GM12878 (cell line): Measurements from ENCODE around the gene FAM229B. TPM values are rescaled to one million over a fixed set of nuclear protein-coding genes. Genes with fewer than 3 reads are reported as not detected.

Experiments
- ASH2L ChIP-seq: fragments of 300-600, 200-600 bp; sonication (generic); IDR thresholded peaks from 2 replicates; pipeline ENCODE4 v1.6.1; 2017; ENCODE audit warnings: low read depth, mild to moderate bottlenecking, borderline replicate concordance
- BRCA1 ChIP-seq: IDR thresholded peaks from 2 replicates; pipeline ENCODE4 v1.6.1; 2011; ENCODE audit warnings: low read depth, low read length, improper control_type of control experiment
- CHD2 ChIP-seq: IDR thresholded peaks from 2 replicates; pipeline ENCODE4 v1.6.1; 2011; ENCODE audit warnings: low read depth, low read length, improper control_type of control experiment, borderline replicate concordance
- EED ChIP-seq: sonication (generic); IDR thresholded peaks from 2 replicates; pipeline ENCODE4 v1.6.1; 2016; ENCODE audit warnings: antibody characterized with exemption, low read depth
- EGR1 ChIP-seq, 2 experiments: IDR thresholded peaks; 1 replicate in 1 of 2; 2 replicates in 1 of 2; pipeline ENCODE4 v1.6.1; 2011 to 2012; ENCODE audit warnings: low read depth in 2 of 2, low read length in 2 of 2, borderline replicate concordance in 1 of 2, mild to moderate bottlenecking in 1 of 2, moderate library complexity in 1 of 2
- MLLT1 ChIP-seq: fragments of 450-650 bp; IDR thresholded peaks from 2 replicates; pipeline ENCODE4 v1.6.1; 2016; ENCODE audit warnings: mild to moderate bottlenecking
- MXI1 ChIP-seq: fragments of 150-350 bp; IDR thresholded peaks from 2 replicates; pipeline ENCODE4 v1.6.1; 2011; ENCODE audit warnings: low read depth, mild to moderate bottlenecking, inconsistent platforms, low read length, improper control_type of control experiment
- MYB ChIP-seq: fragments of 150-350 bp; IDR thresholded peaks from 2 replicates; pipeline ENCODE4 v1.6.1; 2014; ENCODE audit warnings: mild to moderate bottlenecking, low read depth, low read length, borderline replicate concordance
- MYC ChIP-seq: IDR thresholded peaks from 2 replicates; pipeline ENCODE4 v1.6.1; 2011; ENCODE audit warnings: mild to moderate bottlenecking, low read length, moderate library complexity, inconsistent platforms; ENCODE audit not compliant: insufficient read depth, insufficient replicate concordance, insufficient read length, severe bottlenecking
- NFYB ChIP-seq: IDR thresholded peaks from 2 replicates; pipeline ENCODE4 v1.6.1; 2011; ENCODE audit warnings: low read depth, mild to moderate bottlenecking, low read length, improper control_type of control experiment, moderate library complexity; ENCODE audit not compliant: insufficient read depth
- NR2C1 ChIP-seq: fragments of 450-650 bp; IDR thresholded peaks from 2 replicates; pipeline ENCODE4 v1.6.1; 2017; ENCODE audit warnings: antibody characterized with exemption, mild to moderate bottlenecking, moderate library complexity
- NR2C2 ChIP-seq: IDR thresholded peaks from 2 replicates; pipeline ENCODE4 v1.6.1; 2011; ENCODE audit warnings: borderline replicate concordance, low read depth; ENCODE audit not compliant: control insufficient read depth, insufficient read length
- NRF1 ChIP-seq: conservative IDR thresholded peaks from 2 replicates; pipeline ENCODE4 v1.6.1; 2011; ENCODE audit warnings: mild to moderate bottlenecking, low read depth, low read length, improper control_type of control experiment
- PAX8 ChIP-seq: fragments of 450-650 bp; IDR thresholded peaks from 2 replicates; pipeline ENCODE4 v1.6.1; 2017; ENCODE audit warnings: mild to moderate bottlenecking, moderate library complexity
- POLR2AphosphoS2 ChIP-seq: IDR thresholded peaks from 2 replicates; pipeline ENCODE4 v1.6.1; 2011; ENCODE audit warnings: low read depth, mild to moderate bottlenecking, low read length, improper control_type of control experiment, moderate library complexity
- WRNIP1 ChIP-seq: IDR thresholded peaks from 2 replicates; pipeline ENCODE4 v1.6.1; 2011; ENCODE audit warnings: low read depth, low read length, improper control_type of control experiment, borderline replicate concordance
- ZNF384 ChIP-seq: IDR thresholded peaks from 2 replicates; pipeline ENCODE4 v1.6.1; 2012; ENCODE audit warnings: low read depth, mild to moderate bottlenecking, low read length, improper control_type of control experiment, borderline replicate concordance
- polyA plus RNA-seq, 11 experiments: library from polyadenylated mRNA; depleted of rRNA in 4 of 11; unstranded in 6 of 11; stranded (reverse) in 5 of 11; fragments of >200 nt; fragmentation: Nextera tagmentation in 4 of 11; fragmentation: Illumina TruSeq in 1 of 11; extraction: Ambion mirVana in 4 of 11; extraction: Trizol in 1 of 11; gene quantifications; 1 replicate in 1 of 11; 2 replicates in 10 of 11; pipeline versions ENCODE4 v1.2.1 to v1.2.3, GENCODE V29; 2011 to 2016; ENCODE audit warnings: inconsistent platforms in 2 of 11, missing spikeins in 2 of 11, low read depth in 1 of 11
- total RNA-seq, 4 experiments: library from RNA; depleted of rRNA in 3 of 4; stranded (reverse); fragments of >200 nt in 3 of 4; fragmentation: Illumina TruSeq in 1 of 4; extraction: Trizol in 1 of 4; gene quantifications; 2 replicates each; pipeline versions ENCODE4 v1.2.1 to v1.2.3, GENCODE V29; 2013 to 2021
- TF ChIP-seq, protein P1 (sequence below): fragments of 450-650 bp; IDR thresholded peaks from 2 replicates; pipeline ENCODE4 v1.6.1; 2016; ENCODE audit warnings: mild to moderate bottlenecking, moderate library complexity, borderline replicate concordance
- TF ChIP-seq, protein P2 (sequence below): fragments of 450-650 bp; formaldehyde crosslinking; IDR thresholded peaks from 2 replicates; pipeline ENCODE4 v1.4.0; 2020; ENCODE audit warnings: mild to moderate bottlenecking, moderate library complexity

FAM229B gene
- total and polyA plus RNA-seq, 10 of the 15 experiments (the other 5 are each of a cell fraction or from before 2014, with no cell fraction given), result 0.82 to 5.7 (median 3.1) TPM

DNA sequence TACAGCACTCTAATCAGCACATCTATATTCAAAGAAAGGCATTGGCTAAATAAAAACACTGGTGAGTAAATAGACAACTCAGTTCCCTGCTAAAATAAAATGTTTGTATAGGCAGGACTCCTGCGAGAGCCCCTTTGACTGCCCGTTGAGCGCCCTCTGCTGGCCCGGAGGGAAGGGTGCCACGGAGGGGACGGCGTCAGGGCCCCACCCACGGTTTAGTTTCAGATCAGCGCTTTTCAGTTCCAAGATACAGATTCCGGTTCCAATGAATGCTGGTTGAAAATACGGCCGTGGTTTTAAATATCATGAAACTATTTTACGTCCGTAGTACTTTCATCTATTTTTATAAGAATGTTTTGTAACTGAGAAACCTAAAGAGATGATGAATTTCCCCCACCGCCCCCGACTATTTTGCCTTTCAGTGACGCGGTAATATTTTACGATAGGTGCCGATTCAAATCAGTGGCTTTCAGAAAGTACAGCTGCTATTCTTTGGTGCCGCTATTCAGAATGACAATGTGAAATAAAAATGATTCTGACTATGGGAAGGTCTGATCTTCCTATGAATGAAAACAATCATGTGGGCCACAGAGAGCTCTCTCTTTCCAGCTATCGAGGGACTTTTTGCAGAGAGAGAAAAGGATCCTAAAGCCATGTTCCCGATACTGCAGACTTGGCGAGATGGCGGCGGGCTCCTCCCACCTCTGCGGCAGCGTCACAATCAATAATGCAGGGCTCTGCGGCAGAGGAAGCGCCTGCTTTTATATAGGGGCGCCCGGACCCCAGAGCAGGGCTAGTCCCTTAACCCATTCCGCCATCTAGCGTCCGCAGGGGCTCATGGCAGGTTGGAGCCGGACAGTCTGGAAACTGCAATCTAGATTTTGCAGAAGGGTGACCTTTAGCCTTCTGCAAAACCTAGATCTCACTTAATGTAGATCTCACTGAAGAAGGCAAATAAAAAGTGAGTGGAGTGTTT, 44.1 kb upstream of the FAM229B start (continued):
- TF ChIP-seq EGR1 (IDR thresholded peaks at IDR 0.05; ENCODE audit: borderline replicate concordance in 1 of 2, low read depth in 2 of 2, low read length in 2 of 2), result peak in 1 of 2 experiments; percentile 74; a peak in 2 of 3 replicates
- TF ChIP-seq MYC, result no peak
- TF ChIP-seq ZNF384, result no peak
- TF ChIP-seq NR2C2, result no peak
- peak; percentile 61; the same call in 1 of the 2 replicates for TF ChIP-seq MXI1
- TF ChIP-seq NFYB, result no peak
- TF ChIP-seq CHD2, result 0 out of 2 replicates have a peak, but pooled peaks have one; percentile 21
- no peak for TF ChIP-seq EED
- no peak for TF ChIP-seq ASH2L
- TF ChIP-seq MLLT1, result no peak; the same call in 1 of the 2 replicates
- TF ChIP-seq PAX8, result no peak
- TF ChIP-seq, protein P1, sequence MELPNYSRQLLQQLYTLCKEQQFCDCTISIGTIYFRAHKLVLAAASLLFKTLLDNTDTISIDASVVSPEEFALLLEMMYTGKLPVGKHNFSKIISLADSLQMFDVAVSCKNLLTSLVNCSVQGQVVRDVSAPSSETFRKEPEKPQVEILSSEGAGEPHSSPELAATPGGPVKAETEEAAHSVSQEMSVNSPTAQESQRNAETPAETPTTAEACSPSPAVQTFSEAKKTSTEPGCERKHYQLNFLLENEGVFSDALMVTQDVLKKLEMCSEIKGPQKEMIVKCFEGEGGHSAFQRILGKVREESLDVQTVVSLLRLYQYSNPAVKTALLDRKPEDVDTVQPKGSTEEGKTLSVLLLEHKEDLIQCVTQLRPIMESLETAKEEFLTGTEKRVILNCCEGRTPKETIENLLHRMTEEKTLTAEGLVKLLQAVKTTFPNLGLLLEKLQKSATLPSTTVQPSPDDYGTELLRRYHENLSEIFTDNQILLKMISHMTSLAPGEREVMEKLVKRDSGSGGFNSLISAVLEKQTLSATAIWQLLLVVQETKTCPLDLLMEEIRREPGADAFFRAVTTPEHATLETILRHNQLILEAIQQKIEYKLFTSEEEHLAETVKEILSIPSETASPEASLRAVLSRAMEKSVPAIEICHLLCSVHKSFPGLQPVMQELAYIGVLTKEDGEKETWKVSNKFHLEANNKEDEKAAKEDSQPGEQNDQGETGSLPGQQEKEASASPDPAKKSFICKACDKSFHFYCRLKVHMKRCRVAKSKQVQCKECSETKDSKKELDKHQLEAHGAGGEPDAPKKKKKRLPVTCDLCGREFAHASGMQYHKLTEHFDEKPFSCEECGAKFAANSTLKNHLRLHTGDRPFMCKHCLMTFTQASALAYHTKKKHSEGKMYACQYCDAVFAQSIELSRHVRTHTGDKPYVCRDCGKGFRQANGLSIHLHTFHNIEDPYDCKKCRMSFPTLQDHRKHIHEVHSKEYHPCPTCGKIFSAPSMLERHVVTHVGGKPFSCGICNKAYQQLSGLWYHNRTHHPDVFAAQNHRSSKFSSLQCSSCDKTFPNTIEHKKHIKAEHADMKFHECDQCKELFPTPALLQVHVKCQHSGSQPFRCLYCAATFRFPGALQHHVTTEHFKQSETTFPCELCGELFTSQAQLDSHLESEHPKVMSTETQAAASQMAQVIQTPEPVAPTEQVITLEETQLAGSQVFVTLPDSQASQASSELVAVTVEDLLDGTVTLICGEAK, result no peak
- no peak for TF ChIP-seq NRF1
- no peak for TF ChIP-seq WRNIP1
- no peak for TF ChIP-seq BRCA1
- no peak for TF ChIP-seq POLR2AphosphoS2
- TF ChIP-seq NR2C1, result peak; percentile 28; the same call in 1 of the 2 replicates
- TF ChIP-seq MYB, result no peak
- TF ChIP-seq, protein P2, sequence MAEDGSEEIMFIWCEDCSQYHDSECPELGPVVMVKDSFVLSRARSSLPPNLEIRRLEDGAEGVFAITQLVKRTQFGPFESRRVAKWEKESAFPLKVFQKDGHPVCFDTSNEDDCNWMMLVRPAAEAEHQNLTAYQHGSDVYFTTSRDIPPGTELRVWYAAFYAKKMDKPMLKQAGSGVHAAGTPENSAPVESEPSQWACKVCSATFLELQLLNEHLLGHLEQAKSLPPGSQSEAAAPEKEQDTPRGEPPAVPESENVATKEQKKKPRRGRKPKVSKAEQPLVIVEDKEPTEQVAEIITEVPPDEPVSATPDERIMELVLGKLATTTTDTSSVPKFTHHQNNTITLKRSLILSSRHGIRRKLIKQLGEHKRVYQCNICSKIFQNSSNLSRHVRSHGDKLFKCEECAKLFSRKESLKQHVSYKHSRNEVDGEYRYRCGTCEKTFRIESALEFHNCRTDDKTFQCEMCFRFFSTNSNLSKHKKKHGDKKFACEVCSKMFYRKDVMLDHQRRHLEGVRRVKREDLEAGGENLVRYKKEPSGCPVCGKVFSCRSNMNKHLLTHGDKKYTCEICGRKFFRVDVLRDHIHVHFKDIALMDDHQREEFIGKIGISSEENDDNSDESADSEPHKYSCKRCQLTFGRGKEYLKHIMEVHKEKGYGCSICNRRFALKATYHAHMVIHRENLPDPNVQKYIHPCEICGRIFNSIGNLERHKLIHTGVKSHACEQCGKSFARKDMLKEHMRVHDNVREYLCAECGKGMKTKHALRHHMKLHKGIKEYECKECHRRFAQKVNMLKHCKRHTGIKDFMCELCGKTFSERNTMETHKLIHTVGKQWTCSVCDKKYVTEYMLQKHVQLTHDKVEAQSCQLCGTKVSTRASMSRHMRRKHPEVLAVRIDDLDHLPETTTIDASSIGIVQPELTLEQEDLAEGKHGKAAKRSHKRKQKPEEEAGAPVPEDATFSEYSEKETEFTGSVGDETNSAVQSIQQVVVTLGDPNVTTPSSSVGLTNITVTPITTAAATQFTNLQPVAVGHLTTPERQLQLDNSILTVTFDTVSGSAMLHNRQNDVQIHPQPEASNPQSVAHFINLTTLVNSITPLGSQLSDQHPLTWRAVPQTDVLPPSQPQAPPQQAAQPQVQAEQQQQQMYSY (CRISPR knock-in tag), result no peak
